ENCODE data around the gene CTSF.
"Not testable (repeated sequence)": the region's sequence is repeated elsewhere in the genome, so short reads cannot be mapped to it uniquely, and the experiment has no call there.

CTSF gene

GRCh38 chr11:66559142-66559865 is 9.1 kb downstream of the CTSF start:
- DNase-seq (ENCODE audit: low spot score), result no peak

DNA sequence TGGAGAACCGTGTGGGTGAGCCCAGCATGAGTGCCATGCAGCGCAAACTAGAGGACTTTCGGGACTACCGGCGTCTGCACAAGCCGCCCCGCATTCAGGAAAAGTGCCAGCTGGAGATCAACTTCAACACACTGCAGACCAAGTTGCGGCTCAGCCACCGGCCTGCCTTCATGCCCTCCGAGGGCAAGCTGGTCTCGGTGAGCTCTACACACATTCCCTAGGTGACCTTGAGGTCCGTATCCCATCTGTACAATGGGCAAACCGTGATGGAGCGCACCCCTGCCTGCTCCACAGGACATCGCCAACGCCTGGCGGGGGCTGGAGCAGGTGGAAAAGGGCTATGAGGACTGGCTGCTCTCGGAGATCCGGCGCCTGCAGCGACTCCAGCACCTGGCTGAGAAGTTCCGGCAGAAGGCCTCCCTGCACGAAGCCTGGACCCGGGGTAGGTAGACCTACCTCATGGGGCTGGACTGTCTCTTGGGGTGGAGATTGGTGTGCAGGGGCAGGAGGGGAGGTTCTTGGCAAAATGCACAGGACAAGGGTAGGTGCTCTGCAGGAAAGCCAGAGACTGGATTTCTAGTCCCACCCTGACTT is 10.6 kb downstream of the CTSF start:
- no peak for DNase-seq (ENCODE audit: low spot score)

DNA sequence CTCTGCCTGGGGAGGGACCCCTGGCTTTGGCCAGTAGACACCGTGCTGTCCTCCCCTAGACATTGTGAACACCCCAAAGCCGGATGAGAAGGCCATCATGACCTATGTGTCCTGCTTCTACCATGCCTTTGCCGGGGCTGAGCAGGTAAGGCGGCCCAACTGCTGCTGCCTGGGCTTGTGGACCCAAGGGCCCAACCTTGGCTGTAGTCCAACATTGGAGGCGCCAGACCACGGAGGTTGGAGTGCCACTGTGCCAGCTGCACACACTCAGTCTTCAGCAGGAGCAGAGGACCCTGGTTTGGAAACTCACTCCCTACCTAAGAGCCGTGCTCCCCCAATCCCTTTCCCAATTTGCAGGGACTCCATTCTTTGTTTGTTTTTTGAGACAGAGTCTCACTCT is 12.3 kb downstream of the CTSF start:
- DNase-seq (ENCODE audit: low spot score), result no peak

GRCh38 chr11:66555416-66555815 is 13.0 kb downstream of the CTSF start:
- no peak for DNase-seq (ENCODE audit: low spot score)

GRCh38 chr11:66554602-66555001 is 13.8 kb downstream of the CTSF start:
- DNase-seq (ENCODE audit: low spot score), result no peak

DNA sequence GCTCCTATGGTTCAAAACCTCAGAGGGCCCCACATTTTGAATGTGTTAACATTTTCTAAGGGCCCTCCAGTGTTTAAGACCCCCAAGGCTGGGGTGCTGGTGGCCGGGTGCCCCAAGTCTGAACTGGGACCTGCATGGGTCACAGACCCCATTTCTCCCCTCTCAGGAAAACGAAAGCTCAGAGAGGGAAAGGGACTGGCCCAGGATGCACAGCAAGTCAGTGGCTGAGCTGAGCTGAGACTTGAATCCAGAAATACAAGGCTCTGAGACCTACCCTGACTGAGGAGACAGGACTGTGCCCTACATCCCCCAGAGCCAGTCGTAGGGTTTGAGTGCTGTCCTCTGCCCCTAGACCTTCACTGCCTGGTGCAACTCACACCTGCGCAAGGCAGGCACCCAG is 17.5 kb downstream of the CTSF start:
- DNase-seq (ENCODE audit: low spot score), result no peak

DNA sequence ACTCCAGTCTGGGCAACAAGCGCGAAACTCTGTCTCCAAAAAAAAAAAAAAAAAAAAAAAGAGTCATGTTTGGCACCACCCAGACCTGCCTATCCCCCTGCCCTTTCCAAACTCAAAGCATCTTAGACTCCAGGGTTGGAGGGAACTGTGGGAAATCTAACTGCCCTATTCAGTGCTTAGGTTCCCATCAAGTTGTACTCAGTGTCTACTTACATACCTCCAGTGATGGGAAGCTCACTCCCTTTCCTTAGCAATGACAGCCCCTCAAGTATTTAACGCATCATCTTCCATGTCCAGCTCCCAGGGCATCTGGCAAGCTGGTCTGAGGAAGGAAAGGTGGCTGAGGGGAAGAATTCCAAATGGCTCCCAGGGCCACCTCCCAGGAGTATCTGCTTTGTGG is 18.7 kb downstream of the CTSF start:
- DNase-seq (ENCODE audit: low spot score), result no peak

DNA sequence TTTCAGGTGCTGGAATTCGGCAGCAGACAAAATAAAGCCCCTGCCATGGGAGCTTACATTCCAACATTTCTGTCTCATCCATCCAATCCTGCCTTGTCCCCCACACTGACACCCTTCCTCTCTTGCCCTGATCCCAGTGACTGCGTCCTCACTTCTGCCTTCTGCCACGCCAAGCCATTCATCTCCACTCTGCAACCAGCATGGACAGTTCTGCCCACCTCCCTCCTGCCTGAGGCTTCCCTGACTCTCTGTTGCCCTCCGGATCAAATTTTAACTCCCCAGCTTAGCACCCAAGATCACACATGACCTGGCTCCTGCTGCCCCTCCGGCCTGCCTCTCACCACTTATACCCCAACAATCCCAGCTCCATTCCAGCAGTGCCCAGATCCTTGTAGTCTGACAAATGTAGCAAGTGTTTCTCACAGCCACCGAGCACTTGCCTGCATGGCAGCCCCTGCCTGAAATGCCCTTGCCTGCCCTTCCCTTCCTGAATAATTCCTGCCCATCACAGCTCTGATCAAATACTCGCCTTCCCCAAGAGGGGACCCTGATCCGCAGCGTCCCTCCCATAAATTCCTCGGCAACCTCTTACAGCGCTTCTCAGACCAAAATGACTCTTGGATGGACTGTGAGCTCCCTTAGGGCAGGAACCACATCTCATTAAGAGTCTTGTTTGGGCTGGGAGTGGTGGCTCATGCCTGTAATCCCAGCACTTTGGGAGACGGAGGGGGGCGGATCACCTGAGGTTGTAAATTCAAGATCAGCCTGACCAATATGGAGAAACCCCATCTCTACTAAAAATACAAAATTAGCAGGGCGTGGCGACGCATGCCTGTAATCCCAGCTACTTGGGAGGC is 19.4 kb downstream of the CTSF start:
- no peak for DNase-seq (ENCODE audit: low spot score)

GRCh38 chr11:66548041-66548440 is 20.4 kb downstream of the CTSF start:
- no peak for DNase-seq (ENCODE audit: low spot score)

DNA sequence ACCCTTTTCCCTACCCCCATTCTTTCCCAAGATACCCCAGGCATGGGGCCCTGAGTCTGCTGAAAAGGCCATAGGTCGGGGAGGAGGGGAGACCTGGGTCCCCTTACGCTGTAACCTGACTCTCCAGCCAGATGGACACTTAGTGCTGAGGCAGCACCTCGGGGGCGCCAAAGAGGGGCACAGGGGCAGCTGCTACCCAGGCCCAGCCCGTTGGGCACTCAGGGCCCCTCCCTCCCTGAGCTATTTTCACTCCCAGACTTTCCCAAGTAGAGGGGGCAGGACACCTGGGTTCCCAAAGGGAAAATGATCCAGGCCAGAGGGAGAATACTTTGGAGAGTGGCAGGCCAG is 20.8 kb downstream of the CTSF start:
- no peak for DNase-seq (ENCODE audit: low spot score)

GRCh38 chr11:66546966-66547661 is 21.3 kb downstream of the CTSF start:
- no peak for DNase-seq (ENCODE audit: low spot score)

DNA sequence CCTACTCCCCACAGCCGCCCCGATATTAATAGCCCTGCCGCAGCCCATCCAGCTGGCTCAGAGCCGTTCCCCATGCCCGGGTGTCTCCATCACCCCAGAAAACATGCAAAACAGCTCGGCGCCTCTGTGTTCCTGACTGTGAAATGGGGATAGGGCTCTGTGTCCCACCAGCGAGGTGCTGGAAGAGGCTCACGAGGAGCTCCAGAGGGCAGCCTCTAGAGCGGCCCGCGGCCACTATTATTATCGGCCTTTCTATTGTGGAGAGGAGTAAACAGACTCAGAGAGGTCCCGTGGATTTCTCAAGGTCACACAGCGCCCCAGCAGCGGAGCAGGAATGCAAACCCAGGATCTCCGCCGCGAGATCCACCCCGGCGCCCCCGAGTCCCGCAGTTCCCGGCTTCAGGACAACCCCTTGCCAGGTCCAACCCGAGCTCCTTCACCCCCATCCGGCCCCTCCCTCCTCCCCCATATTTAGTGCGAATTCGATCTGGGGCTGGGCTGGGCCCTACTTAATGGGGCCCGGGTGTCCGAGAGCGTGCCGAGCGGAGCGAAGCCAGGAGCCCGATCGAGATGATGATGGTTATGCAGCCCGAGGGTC is 21.9 kb downstream of the CTSF start, which contains the start of gene ACTN3:
TSS of gene ACTN3 (plus strand) at position 536 of the 598 bp plus-strand sequence. CDS start at position 571, 35 bp downstream.
- no peak for DNase-seq (ENCODE audit: low spot score)

- peak; percentile 95 for DNase-seq (ENCODE audit: low spot score)
Measured at GRCh38 chr11:66545701-66546367, 22.6 kb downstream of the CTSF start, which contains the start of gene ZDHHC24. Gene ZDHHC24 (minus strand): TSS chr11:66546048. CDS start chr11:66546003, 45 bp downstream.

- not testable (repeated sequence) for DNase-seq (ENCODE audit: low spot score)
Measured at GRCh38 chr11:66544952-66545351, 23.5 kb downstream of the CTSF start.

- DNase-seq (ENCODE audit: low spot score), result no peak
Measured at GRCh38 chr11:66543263-66544107, 24.9 kb downstream of the CTSF start.

- DNase-seq (ENCODE audit: low spot score), result no peak
Measured at GRCh38 chr11:66542362-66542761, 26.0 kb downstream of the CTSF start.

DNA sequence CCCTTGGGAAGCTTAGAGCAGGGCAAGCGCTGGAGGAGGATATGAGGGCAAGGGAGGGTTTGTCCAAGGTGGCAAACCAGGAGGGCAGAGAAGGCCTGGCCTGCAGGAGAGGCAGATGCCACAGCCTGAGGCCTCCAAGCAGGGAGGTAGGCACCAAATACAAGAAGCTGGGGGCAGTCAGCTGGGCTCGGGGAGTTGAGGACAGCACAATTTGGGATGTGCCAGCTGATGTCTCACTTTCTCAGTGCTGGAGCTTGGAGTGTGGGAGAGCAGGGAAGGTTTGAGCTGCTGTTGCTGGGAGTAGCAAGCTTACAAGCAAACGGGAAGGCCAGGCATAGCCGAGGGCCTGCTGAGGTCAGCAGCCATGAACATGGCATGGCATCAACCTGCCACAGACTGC is 26.5 kb downstream of the CTSF start:
- no peak for DNase-seq (ENCODE audit: low spot score)

DNA sequence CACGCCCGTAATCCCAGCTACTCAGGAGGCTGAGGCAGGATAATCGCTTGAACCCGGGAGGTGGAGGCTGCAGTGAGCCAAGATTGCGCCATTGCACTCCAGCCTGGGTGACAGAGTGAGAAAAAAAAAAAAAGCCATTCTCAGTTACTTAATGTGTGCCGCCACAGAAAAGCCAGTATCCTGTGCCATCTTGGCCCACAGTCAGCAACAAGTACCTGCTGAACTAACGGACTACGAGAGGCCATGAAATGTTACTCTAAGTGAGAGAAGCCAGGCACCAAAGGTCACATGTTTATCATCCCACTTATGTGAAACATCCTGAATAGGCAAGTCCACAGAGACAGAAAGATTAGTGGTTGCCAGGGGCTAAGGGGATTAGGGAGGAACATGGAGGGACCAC is 27.8 kb downstream of the CTSF start:
- DNase-seq (ENCODE audit: low spot score), result not testable (repeated sequence)

- no peak for DNase-seq (ENCODE audit: low spot score)
Measured at GRCh38 chr11:66539870-66540213, 28.6 kb downstream of the CTSF start.

- no peak for DNase-seq (ENCODE audit: low spot score)
Measured at GRCh38 chr11:66539170-66539869, 29.1 kb downstream of the CTSF start.
